B cell (primary cell): Measurements from ENCODE around the gene MFRP. TPM values are rescaled to one million over a fixed set of nuclear protein-coding genes. Genes with fewer than 3 reads are reported as not detected.

Source experiments
- ATAC-seq: fragments of 200-7000 bp; cut with Tn5 transposase; one replicate; pipeline ENCODE4 v1.10.0; 2021; ENCODE audit warnings: low read depth, mild to moderate bottlenecking, moderate number of reproducible peaks, moderate library complexity
- CTCF ChIA-PET: fragments of 350-600 bp; sonication (Branson Sonifier 250); formaldehyde crosslinking; loops from one replicate; lab custom pipeline; 2021; ENCODE audit warnings: antibody characterized with exemption, inconsistent platforms; lab: Charles Lee
- POLR2A ChIA-PET: fragments of 350-600 bp; sonication (Branson Sonifier 250); formaldehyde crosslinking; loops from one replicate; lab custom pipeline; 2021; ENCODE audit warnings: antibody characterized with exemption; lab: Charles Lee
- DNase-seq: peaks from one replicate; pipeline ENCODE4 v3.0.0; 2013
- H2AFZ ChIP-seq: 2 replicates; pipeline ENCODE4 v1.6.1; 2012; ENCODE audit warnings: mild to moderate bottlenecking, low read depth, low read length; ENCODE audit not compliant: insufficient read depth, poor library complexity, severe bottlenecking
- H3K27ac ChIP-seq, 2 donors: 1 replicate in 1 of 2; 2 replicates in 1 of 2; pipeline ENCODE4 v1.5.1; 2012 to 2013; ENCODE audit warnings: low read length in 2 of 2, mild to moderate bottlenecking in 2 of 2, moderate library complexity in 1 of 2
- H3K27me3 ChIP-seq, 4 experiments: fragments of 200-600 bp in 1 of 4; sonication (generic) in 1 of 4; replicated peaks in 1 of 4; 1 replicate in 2 of 4; 2 replicates in 2 of 4; pipeline versions ENCODE4 v1.6.1 to v1.7.0; 2013 to 2016; ENCODE audit warnings: low read length in 3 of 4, mild to moderate bottlenecking in 2 of 4, mixed read lengths in 1 of 4, moderate library complexity in 1 of 4; ENCODE audit not compliant: insufficient read depth in 4 of 4, control insufficient read depth in 3 of 4; ENCODE audit errors: control extremely low read depth in 1 of 4
- H3K36me3 ChIP-seq, 2 experiments: replicated peaks in 1 of 2; 1 replicate in 1 of 2; 2 replicates in 1 of 2; pipeline versions ENCODE4 v1.6.1 to v1.7.1; 2013; ENCODE audit warnings: low read length in 1 of 2; ENCODE audit not compliant: insufficient read depth in 2 of 2, control insufficient read depth in 1 of 2; ENCODE audit errors: control extremely low read depth in 1 of 2, extremely low read depth in 1 of 2
- H3K4me1 ChIP-seq, 2 donors: fragments of 200-600 bp in 1 of 2; sonication (generic) in 1 of 2; 1 replicate in 1 of 2; 2 replicates in 1 of 2; pipeline versions ENCODE4 v1.5.1 to v1.6.1; 2013 to 2017; ENCODE audit warnings: low read length in 2 of 2; ENCODE audit not compliant: control insufficient read depth in 2 of 2, insufficient read depth in 2 of 2
- H3K4me2 ChIP-seq: replicated peaks from 2 replicates; pipeline ENCODE3; 2012; ENCODE audit warnings: mild to moderate bottlenecking, low read depth, low read length; ENCODE audit not compliant: poor library complexity, severe bottlenecking
- H3K4me3 ChIP-seq, 5 experiments: fragments of 200-600 bp in 1 of 5; sonication (generic) in 1 of 5; 1 replicate in 3 of 5; 2 replicates in 2 of 5; pipeline versions ENCODE4 v1.5.1 to v1.7.0; 2011 to 2016; ENCODE audit warnings: low read length in 4 of 5, mild to moderate bottlenecking in 4 of 5, low read depth in 2 of 5, control low read depth in 1 of 5, moderate library complexity in 1 of 5; ENCODE audit not compliant: insufficient read depth in 1 of 5; ENCODE audit errors: control extremely low read depth in 1 of 5, extremely low read depth in 1 of 5
- H3K79me2 ChIP-seq: fragments of 200-600 bp; sonication (generic); one replicate; pipeline ENCODE4 v1.6.0; 2016; ENCODE audit warnings: low read length; ENCODE audit not compliant: control insufficient read depth, insufficient read depth
- H3K9ac ChIP-seq: fragments of 200-600 bp; sonication (generic); 2 replicates; pipeline ENCODE4 v1.6.1; 2017; ENCODE audit warnings: mild to moderate bottlenecking, low read length, moderate library complexity
- H3K9me3 ChIP-seq, 3 donors: one replicate each; pipeline versions ENCODE4 v1.6.1 to v1.7.1; 2013; ENCODE audit warnings: low read length in 2 of 3; ENCODE audit not compliant: control insufficient read depth in 2 of 3, insufficient read depth in 1 of 3; ENCODE audit errors: control extremely low read depth in 1 of 3
- H4K20me1 ChIP-seq: 2 replicates; pipeline ENCODE4 v1.6.0; 2012; ENCODE audit warnings: mild to moderate bottlenecking, low read length; ENCODE audit not compliant: insufficient read depth, control insufficient read depth, poor library complexity, severe bottlenecking
- H3K27ac Mint-ChIP-seq: one replicate; pipeline ENCODE4 v1.8.0; 2021; ENCODE audit warnings: mixed read lengths
- H3K27me3 Mint-ChIP-seq: one replicate; pipeline ENCODE4 v1.8.0; 2021; ENCODE audit warnings: mixed read lengths
- H3K4me1 Mint-ChIP-seq: one replicate; pipeline ENCODE4 v1.8.0; 2021; ENCODE audit warnings: mixed read lengths
- H3K4me3 Mint-ChIP-seq: one replicate; pipeline ENCODE4 v1.8.0; 2021; ENCODE audit warnings: mixed read lengths
- H3K9me3 Mint-ChIP-seq: one replicate; pipeline ENCODE4 v1.8.0; 2022; ENCODE audit warnings: mixed read lengths; ENCODE audit not compliant: insufficient read depth
- CTCF ChIP-seq: fragments of 200-600 bp; IDR thresholded peaks from one replicate; pipeline ENCODE4 v1.8.0; 2022; ENCODE audit warnings: antibody characterized with exemption, mild to moderate bottlenecking
- EZH2 ChIP-seq: IDR thresholded peaks from 2 replicates; pipeline ENCODE4 v1.6.1; 2012; ENCODE audit warnings: borderline replicate concordance, low read depth, mild to moderate bottlenecking, moderate library complexity, low read length; ENCODE audit not compliant: insufficient read depth, poor library complexity, severe bottlenecking
- WGBS: methylation state at CpG from one replicate; pipeline ENCODE4 v1.1.5; 2013; ENCODE audit warnings: missing lambda C conversion rate; ENCODE audit not compliant: insufficient coverage; 5-methylcytosine and 5-hydroxymethylcytosine counted together
- intact Hi-C: fragments of 100-400 bp; cut with micrococcal nuclease; formaldehyde crosslinking; loops from one replicate; pipeline ENCODE4 v1.10.0; 2022
- polyA plus RNA-seq: library from polyadenylated mRNA; depleted of rRNA; stranded (reverse); fragments of >200 nt; gene quantifications from 2 replicates; pipeline ENCODE4 v1.2.3, GENCODE V29; 2012
- total RNA-seq, 2 donors: library from RNA; stranded (reverse); fragments of 120-200 nt in 1 of 2; gene quantifications; 1 replicate in 1 of 2; 2 replicates in 1 of 2; pipeline versions ENCODE4 v1.2.3 to v1.2.4, GENCODE V29; 2013 to 2022

MFRP gene
- total and polyA plus RNA-seq, 2 donors (not counting 1 experiment from before 2014, with no cell fraction given): not detected

- Histone ChIP-seq H3K79me2 (no peaks in the 10 kb centered on the region), H4K20me1 (no peaks in the 10 kb centered on the region), H3K36me3 (no peaks in the 10 kb centered on the region), H3K9me3 (peaks cover 0 to 2% (median 0%) of the 10 kb centered on the region in 3 donors), H3K27me3 (peaks cover 0 to 44% (median 17%) of the 10 kb centered on the region in 4 experiments), H3K4me2 (no peak overlapping the region), H3K4me3 (no peak overlapping the region), H3K9ac (no peak overlapping the region), H2AFZ (no peak overlapping the region), H3K4me1 (peaks cover 13% of the 10 kb centered on the region in 2 donors), H3K27ac (no peak overlapping the region)
- DNase-seq: no peak
- no peak for ATAC-seq
- TF ChIP-seq EZH2 (no peak), CTCF (no peak)
- POLR2A ChIA-PET: no interaction called here
- H3K9me3 Mint-ChIP-seq: no peaks in the 10 kb centered on the region
- WGBS: 88% methylated on average over 11 of the region's 12 CpGs
- no peak overlapping the region for H3K27ac Mint-ChIP-seq
- intact Hi-C loops: no loop called here
- no peak overlapping the region for H3K4me3 Mint-ChIP-seq
- H3K27me3 Mint-ChIP-seq: peaks cover 60% of the 10 kb centered on the region
- CTCF ChIA-PET: no interaction called here
- H3K4me1 Mint-ChIP-seq: peaks cover 14% of the 10 kb centered on the region
Measured at GRCh38 chr11:119345685-119346084, 820 bp downstream of the MFRP start.

GRCh38 chr11:119344291-119345010 is 2.1 kb downstream of the MFRP start:
- Histone ChIP-seq H3K79me2 (no peaks in the 10 kb centered on the region), H3K4me2 (no peak overlapping the region), H3K27ac (no peak overlapping the region), H3K9me3 (peaks cover 0 to 3% (median 0%) of the 10 kb centered on the region in 3 donors), H3K4me1 (peaks cover 23 to 25% of the 10 kb centered on the region in 2 donors), H2AFZ (no peak overlapping the region), H3K4me3 (no peak overlapping the region), H3K9ac (no peak overlapping the region), H3K27me3 (peaks cover 0 to 53% (median 25%) of the 10 kb centered on the region in 4 experiments), H4K20me1 (no peaks in the 10 kb centered on the region), H3K36me3 (no peaks in the 10 kb centered on the region)
- intact Hi-C loops: no loop called here
- no peak overlapping the region for H3K4me3 Mint-ChIP-seq
- no peaks in the 10 kb centered on the region for H3K9me3 Mint-ChIP-seq
- peaks cover 14% of the 10 kb centered on the region for H3K4me1 Mint-ChIP-seq
- TF ChIP-seq CTCF (no peak), EZH2 (no peak)
- DNase-seq (no peak), ATAC-seq (no peak)
- WGBS: 69% methylated on average over 9 of the region's 14 CpGs
- no peak overlapping the region for H3K27ac Mint-ChIP-seq
- ChIA-PET POLR2A (no interaction called here), CTCF (interaction anchor here (1.0 to 1.4 kb wide), 2 partner anchors 11 to 12 kb away, joined by 4 to 9 read pairs; no protein-coding TSS in a partner anchor)
- peaks cover 58% of the 10 kb centered on the region for H3K27me3 Mint-ChIP-seq
